Astrocyte of the spinal cord (primary cell): ENCODE measurements around the gene WTAP.
"Not testable (repeated sequence)": the region's sequence is repeated elsewhere in the genome, so short reads cannot be mapped to it uniquely, and the experiment has no call there.

Experiments
- DNase-seq: peaks from one replicate; pipeline ENCODE4 v3.0.0; 2011; ENCODE audit warnings: low read depth, low spot score
- H3K4me3 ChIP-seq: 2 replicates; pipeline ENCODE4 v1.5.1; 2011; ENCODE audit warnings: low read depth, mild to moderate bottlenecking, low read length, moderate library complexity
- in situ Hi-C: cut with HindIII; loops from 2 replicates; pipeline ENCODE4 v1.10.0; 2017; ENCODE audit warnings: low sequenced_read_pairs
- TF ChIP-seq, protein P1 (sequence below): IDR thresholded peaks from 2 replicates; pipeline ENCODE4 v1.5.1; 2012; ENCODE audit warnings: low read depth, mild to moderate bottlenecking, low read length, inconsistent platforms

Gene WTAP

DNA sequence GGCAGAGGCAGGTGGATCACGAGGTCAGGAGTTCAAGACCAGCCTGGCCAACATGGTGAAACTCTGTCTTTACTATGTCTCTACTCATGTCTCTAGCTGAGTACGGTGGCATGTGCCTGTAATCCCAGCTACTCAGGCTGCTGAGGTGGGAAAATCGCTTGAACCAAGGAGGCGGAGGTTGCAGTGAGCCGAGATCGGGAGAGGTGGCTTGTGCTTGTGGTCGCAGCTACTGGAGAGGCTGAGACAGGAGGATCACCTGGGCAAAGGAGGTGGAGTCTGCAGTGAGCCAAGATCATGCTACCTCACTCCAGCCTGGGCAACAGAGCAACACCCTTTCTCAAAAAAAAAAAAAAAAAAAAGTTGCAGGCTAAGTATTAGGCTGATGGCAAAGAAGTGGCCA lies 8.0 kb upstream of the WTAP start:
- TF ChIP-seq, protein P1, sequence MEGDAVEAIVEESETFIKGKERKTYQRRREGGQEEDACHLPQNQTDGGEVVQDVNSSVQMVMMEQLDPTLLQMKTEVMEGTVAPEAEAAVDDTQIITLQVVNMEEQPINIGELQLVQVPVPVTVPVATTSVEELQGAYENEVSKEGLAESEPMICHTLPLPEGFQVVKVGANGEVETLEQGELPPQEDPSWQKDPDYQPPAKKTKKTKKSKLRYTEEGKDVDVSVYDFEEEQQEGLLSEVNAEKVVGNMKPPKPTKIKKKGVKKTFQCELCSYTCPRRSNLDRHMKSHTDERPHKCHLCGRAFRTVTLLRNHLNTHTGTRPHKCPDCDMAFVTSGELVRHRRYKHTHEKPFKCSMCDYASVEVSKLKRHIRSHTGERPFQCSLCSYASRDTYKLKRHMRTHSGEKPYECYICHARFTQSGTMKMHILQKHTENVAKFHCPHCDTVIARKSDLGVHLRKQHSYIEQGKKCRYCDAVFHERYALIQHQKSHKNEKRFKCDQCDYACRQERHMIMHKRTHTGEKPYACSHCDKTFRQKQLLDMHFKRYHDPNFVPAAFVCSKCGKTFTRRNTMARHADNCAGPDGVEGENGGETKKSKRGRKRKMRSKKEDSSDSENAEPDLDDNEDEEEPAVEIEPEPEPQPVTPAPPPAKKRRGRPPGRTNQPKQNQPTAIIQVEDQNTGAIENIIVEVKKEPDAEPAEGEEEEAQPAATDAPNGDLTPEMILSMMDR: no peak
- no peak overlapping the region for H3K4me3 ChIP-seq
- in situ Hi-C loops: no loop called here
- no peak for DNase-seq

DNA sequence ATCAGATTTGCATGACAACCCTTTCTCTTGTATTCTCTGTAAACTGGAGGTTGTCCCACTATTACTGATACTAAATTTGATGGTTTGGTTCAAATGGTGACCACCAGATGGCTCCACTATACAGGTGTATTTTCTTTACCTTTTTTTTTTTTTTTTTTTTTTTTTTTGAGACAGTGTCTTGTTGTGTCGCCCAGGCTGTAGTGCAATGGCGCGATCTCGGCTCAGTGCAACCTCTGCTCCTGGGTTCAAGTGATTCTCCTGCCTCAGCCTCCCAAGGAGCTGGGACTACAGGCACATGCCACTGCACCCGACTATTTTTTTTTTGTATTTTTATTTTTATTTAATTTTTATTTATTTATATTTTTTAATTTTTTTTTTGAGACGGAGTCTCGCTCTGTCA lies 6.6 kb upstream of the WTAP start:
- H3K4me3 ChIP-seq: no peak overlapping the region
- in situ Hi-C loops: no loop called here
- TF ChIP-seq, protein P1: peak; percentile 49
- peak; percentile 22 for DNase-seq

DNA sequence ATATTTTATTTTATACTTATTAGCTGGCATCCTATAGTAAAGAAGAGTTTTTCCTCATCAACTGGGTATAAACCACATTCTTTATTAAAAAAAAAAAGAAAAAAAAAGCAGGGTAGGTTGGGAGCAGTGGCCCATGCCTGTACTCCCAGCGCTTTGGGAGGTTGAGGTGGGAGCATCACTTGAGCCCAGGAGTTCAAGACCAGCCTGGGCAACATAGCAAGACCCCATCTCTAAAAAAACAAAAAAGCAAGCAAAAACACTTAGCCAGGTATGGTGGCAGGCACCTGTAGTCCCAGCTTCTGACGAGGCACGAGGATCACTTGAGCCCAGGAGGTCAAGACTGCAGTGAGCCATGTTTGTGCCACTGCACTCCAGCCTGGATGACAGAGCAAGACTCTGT lies 5.3 kb upstream of the WTAP start:
- DNase-seq, in situ Hi-C loops, H3K4me3 ChIP-seq: not testable (repeated sequence)

- H3K4me3 ChIP-seq: no peak overlapping the region
- in situ Hi-C loops: no loop called here
- no peak for DNase-seq
- TF ChIP-seq, protein P1: no peak
Measured at GRCh38 chr6:159722655-159723054, 4.7 kb upstream of the WTAP start.

DNA sequence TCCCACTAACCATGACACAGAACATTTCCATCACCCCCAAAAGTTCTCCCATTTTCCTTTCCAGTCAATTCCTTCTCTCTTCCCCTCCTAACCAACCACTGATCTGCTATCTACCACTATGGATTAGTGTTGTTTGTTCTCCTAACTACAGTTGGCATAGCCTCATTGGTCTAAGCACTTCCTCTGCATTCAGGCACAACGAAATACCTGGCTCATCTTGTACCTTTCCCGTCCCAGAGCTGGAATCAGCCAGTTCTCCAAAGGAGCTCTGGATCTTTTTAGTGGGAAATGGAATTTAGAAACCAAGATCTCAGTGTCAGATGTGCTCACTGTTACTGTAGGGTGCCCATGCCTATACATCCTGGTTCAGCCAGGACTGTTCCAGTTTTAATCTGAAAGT lies 4.0 kb upstream of the WTAP start:
- in situ Hi-C loops: no loop called here
- no peak overlapping the region for H3K4me3 ChIP-seq
- TF ChIP-seq, protein P1: no peak
- no peak for DNase-seq

DNA sequence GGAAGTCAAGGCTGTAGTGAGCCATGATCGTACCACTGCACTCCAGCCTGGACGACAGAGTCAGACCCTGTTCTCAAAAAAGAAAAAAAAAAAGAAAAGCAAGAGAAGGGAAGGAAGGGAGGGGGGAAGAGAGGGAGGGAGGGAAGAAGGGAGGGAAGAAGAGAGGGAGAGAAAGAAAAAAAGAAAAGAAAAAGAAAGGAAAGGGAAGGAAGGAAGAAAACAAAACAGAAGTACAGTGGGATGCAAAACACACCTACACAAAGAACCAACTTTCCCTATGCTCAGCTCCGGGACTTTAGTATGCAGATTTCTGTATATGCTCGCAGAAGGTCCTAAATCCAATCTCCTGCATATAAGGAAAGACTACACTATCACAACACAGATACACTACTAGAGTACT lies 2.5 kb upstream of the WTAP start:
- in situ Hi-C loops: no loop called here
- no peak overlapping the region for H3K4me3 ChIP-seq
- DNase-seq: no peak
- TF ChIP-seq, protein P1: no peak

DNA sequence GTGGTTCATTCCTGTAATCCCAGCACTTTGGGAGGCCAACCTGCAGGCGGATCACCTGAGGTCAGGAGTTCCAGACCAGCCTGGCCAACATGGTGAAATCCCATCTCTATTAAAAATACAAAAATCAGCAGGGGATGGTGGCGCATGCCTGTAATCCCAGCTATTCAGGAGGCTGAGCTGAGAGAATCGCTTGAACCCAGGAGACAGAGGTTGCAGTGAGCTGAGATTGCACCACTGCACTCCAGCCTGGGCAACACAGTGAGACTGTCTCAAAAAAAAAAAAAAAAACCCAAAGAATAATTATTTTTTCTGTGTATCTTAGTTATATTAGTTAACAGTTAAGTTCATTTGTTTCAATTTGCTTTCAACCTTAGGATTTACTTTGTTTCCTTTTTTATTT lies 2.1 kb upstream of the WTAP start:
- H3K4me3 ChIP-seq, in situ Hi-C loops, DNase-seq: not testable (repeated sequence)

DNA sequence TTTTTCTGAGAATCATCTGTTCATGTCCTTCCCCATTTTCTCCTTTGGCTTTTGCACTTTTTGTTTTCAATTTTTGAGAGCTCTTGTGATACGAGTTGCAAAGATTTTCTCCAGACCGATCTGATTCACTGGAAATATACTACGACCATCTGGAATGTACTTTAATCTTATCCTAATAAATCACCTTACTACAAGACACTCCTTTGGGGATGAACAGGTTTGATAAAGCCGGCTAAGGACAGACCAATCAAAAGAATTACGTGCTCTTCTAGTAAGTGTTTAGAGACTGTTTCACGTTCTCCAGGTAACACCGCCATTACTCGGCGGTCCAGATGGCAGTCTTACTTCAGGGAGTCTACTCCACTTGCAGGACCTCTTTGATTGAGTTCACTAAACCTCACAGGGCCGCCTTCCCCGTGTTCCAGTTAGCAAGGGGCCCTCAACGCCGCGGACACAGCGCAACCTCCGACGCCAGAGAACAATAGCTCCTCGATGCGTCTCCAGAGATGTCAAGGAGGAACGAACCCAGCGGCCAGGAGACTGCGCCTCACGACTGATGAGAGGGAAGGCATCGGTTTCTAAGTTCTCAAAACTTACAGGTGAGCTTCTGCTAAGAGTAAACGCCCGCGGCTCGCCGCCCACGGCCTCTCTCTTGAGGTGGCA lies 920 bp upstream of the WTAP start:
- TF ChIP-seq, protein P1: no peak
- in situ Hi-C loops: no loop called here
- no peak for DNase-seq
- peak overlapping the region; percentile 86 for H3K4me3 ChIP-seq
